IPS-18a (cell line): ENCODE data around the gene PSMA6.
"Not testable (repeated sequence)": the region's sequence is repeated elsewhere in the genome, so short reads cannot be mapped to it uniquely, and the experiment has no call there.

Source experiments
- H3K27ac ChIP-seq: one replicate; pipeline ENCODE4 v1.5.1; 2013; ENCODE audit warnings: low read length
- H3K27me3 ChIP-seq: one replicate; pipeline ENCODE4 v1.6.1; 2013; ENCODE audit warnings: mild to moderate bottlenecking, low read length; ENCODE audit not compliant: control insufficient read depth, insufficient read depth
- H3K36me3 ChIP-seq: one replicate; pipeline ENCODE4 v1.6.1; 2013; ENCODE audit warnings: low read depth, low read length; ENCODE audit not compliant: control insufficient read depth
- H3K4me1 ChIP-seq: one replicate; pipeline ENCODE4 v1.6.1; 2013; ENCODE audit warnings: low read depth, low read length; ENCODE audit not compliant: control insufficient read depth
- H3K4me3 ChIP-seq: one replicate; pipeline ENCODE4 v1.5.1; 2013; ENCODE audit warnings: low read length
- H3K9ac ChIP-seq: one replicate; pipeline ENCODE4 v1.6.1; 2013; ENCODE audit warnings: mild to moderate bottlenecking, low read length, moderate library complexity
- H3K9me3 ChIP-seq: one replicate; pipeline ENCODE4 v1.6.1; 2013; ENCODE audit warnings: low read depth, low read length; ENCODE audit not compliant: control insufficient read depth

The PSMA6 gene

DNA sequence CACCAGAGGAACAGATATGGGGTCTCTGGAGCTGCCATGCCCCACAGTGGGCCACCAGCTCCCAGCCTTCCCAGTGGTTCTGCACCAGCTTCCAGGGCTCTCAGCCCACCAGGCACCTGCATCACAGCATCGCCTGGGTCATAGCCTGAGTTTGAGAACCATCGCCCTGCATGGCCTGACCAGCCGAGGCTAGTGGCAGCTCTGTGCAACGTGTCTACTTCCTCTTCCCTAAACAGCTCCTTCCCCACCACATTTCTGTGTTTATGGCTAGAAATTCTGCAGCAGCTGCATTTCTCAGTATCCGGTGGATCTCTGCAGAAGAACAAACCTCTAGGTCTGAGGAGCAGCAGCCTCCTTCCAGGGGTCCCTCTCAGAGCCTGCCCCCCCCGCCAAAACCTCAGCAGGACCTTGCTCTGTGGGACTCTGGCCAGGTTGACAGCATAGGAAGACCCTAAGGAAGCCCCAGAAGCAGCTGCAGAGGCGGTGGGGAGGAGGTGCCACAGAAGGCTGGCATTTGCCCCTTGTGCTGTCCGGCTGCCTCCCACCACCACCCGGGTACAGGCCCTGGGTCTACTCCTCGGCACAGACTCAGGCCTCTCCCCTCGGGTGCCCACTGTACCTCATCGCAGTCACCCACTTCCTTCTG, 47.7 kb downstream of the PSMA6 start:
- no peaks in the 10 kb centered on the region for H3K9me3 ChIP-seq
- no peak overlapping the region for H3K9ac ChIP-seq
- H3K36me3 ChIP-seq: no peaks in the 10 kb centered on the region
- H3K4me1 ChIP-seq: peaks cover 16% of the 10 kb centered on the region
- H3K27ac ChIP-seq: no peak overlapping the region
- H3K4me3 ChIP-seq: no peak overlapping the region
- H3K27me3 ChIP-seq: no peaks in the 10 kb centered on the region

DNA sequence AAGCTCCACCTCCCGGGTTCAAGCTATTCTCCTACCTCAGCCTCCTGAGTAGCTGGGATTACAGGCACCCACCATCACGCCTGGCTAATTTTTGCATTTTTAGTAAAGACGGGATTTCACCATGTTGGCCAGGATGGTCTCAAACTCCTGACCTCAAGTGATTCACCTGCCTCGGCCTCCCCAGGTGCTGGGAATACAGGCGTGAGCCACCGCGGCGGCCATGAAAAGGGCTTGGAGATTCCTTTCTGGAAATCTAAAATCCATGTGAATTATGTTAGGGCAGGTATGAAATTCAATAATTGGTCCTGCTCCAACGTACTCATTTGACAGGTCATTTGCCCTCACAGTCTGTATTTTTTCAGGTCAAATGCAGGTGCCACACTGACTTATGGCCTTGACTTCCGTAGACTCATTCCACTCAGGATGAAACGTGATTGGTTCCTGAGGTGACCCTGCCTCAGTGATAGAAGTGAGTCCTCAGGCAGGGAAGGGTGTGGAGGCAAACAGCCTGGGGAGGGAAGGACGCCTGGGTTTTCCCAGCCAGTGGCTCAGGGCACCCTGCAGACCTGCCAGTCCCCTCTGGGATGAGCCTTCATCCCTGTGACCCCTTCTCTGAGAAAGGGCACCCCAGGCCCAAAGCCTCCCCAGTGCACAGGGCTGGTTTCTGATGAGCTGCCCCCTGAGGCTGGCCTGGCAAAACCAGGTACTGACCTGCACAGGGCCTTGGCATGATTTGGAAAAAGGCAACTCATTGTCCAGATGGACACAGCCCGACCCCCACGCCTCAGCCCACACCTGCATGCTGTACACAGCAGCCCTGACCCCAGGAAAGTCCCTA, 48.7 kb downstream of the PSMA6 start:
- Histone ChIP-seq H3K4me3 (no peak overlapping the region), H3K9ac (no peak overlapping the region), H3K27me3 (no peaks in the 10 kb centered on the region), H3K9me3 (no peaks in the 10 kb centered on the region), H3K36me3 (no peaks in the 10 kb centered on the region), H3K4me1 (peaks cover 16% of the 10 kb centered on the region), H3K27ac (no peak overlapping the region)

DNA sequence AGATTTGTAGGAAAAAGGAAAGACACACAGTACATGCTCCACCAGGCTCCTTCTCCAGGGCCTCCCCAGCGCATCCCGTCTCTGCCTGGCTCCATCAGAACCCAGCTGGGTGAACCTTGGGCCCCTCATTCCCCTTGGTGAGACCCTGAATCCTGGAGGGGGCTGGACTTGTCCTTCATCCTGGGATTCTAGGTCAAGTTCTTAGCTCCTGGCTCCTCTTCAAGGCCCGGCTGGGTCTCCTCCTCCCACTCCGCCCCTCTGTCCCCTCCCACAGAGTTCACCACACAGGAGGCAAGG, 49.2 kb downstream of the PSMA6 start:
- H3K4me1 ChIP-seq: peaks cover 10% of the 10 kb centered on the region
- no peaks in the 10 kb centered on the region for H3K9me3 ChIP-seq
- H3K27me3 ChIP-seq: no peaks in the 10 kb centered on the region
- H3K36me3 ChIP-seq: no peaks in the 10 kb centered on the region
- H3K27ac ChIP-seq: no peak overlapping the region
- no peak overlapping the region for H3K9ac ChIP-seq
- H3K4me3 ChIP-seq: no peak overlapping the region

DNA sequence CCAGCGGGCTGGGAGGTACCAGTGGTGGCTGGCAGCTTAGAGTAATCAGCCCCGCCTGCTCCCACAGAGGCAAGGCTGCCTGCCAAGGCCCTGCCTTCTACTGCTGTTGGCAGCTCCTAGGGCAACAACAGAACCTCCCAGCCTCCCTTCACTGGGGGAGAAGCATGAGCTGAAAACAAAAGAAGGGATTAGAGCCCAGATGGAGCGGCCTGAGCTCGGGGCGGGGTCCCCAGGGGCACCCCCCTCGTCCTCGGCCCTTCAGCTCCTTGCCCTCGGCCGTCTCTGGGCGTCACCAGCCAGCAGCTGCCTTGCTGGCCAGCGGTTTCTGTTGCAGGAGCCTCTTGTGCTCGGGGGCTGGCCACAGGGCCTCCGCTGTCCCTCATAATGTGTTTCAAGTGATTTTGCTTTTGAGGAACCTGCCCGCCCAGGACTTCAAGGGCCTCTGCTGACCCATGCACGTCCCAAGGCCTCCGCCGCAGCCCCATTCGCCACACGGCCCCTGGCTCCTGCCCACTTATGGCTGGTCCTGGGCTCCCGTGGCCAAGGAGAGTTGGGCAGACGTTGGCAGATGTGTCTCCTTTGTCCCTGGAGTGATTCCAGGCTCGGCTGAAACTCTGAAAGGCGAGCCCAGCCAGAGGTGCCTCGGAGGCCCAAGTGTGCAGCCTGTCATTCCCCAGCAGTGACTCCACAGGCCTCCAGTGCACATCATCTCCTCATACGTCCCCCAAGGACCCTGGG, 49.7 kb downstream of the PSMA6 start:
- Histone ChIP-seq H3K9me3 (no peaks in the 10 kb centered on the region), H3K27ac (no peak overlapping the region), H3K27me3 (no peaks in the 10 kb centered on the region), H3K9ac (no peak overlapping the region), H3K36me3 (no peaks in the 10 kb centered on the region), H3K4me3 (no peak overlapping the region), H3K4me1 (peaks cover 5% of the 10 kb centered on the region)

DNA sequence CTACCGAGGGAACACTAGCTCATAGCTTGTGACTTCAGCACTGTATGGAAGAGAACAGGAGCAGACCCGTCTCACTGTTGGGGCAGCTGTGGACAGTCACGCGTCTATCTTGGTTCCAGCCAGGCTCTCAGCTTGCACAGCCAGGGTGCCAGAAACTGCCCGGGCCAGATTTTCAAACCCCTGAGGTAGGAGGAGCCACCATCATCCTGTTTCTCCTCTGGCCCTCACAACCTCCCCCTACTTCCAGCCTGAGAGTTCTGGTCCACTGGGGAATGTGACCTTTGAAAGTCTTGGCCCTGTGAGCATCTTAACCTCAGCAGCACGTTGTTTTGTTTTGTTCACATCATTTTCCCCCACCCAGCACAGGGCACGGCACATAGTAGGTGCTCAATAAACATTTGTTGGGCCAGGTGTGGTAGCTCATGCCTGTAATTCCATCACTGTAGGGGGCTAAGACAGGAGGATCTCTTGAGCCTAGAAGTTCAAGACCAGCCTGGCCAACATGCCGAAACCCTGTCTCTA, 50.4 kb downstream of the PSMA6 start:
- H3K9me3 ChIP-seq: no peaks in the 10 kb centered on the region
- no peak overlapping the region for H3K4me3 ChIP-seq
- no peak overlapping the region for H3K9ac ChIP-seq
- peaks cover 9% of the 10 kb centered on the region for H3K4me1 ChIP-seq
- H3K36me3 ChIP-seq: no peaks in the 10 kb centered on the region
- H3K27me3 ChIP-seq: no peaks in the 10 kb centered on the region
- H3K27ac ChIP-seq: no peak overlapping the region

DNA sequence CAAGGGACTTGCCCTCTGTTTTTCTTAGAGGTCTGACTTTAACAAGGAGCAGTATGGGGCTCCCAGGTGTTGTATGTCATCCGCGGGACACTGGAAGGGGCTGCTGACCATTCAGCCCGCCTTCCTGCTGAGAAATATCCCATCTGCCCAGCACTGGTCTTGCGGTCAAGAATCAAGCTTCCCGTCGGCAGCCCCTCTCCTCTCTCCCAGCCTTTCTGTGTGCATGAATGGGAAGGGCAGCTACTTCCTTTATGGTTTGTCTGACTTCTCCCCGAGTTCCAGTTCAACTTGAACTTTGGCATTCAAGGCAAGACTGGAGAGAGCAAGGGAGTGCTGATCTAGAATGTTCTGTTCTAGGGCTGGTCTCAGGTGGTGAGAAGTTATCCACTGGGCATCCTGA, 51.5 kb downstream of the PSMA6 start:
- Histone ChIP-seq H3K27ac (no peak overlapping the region), H3K36me3 (no peaks in the 10 kb centered on the region), H3K4me3 (no peak overlapping the region), H3K9ac (no peak overlapping the region), H3K4me1 (peaks cover 14% of the 10 kb centered on the region), H3K27me3 (no peaks in the 10 kb centered on the region), H3K9me3 (no peaks in the 10 kb centered on the region)

DNA sequence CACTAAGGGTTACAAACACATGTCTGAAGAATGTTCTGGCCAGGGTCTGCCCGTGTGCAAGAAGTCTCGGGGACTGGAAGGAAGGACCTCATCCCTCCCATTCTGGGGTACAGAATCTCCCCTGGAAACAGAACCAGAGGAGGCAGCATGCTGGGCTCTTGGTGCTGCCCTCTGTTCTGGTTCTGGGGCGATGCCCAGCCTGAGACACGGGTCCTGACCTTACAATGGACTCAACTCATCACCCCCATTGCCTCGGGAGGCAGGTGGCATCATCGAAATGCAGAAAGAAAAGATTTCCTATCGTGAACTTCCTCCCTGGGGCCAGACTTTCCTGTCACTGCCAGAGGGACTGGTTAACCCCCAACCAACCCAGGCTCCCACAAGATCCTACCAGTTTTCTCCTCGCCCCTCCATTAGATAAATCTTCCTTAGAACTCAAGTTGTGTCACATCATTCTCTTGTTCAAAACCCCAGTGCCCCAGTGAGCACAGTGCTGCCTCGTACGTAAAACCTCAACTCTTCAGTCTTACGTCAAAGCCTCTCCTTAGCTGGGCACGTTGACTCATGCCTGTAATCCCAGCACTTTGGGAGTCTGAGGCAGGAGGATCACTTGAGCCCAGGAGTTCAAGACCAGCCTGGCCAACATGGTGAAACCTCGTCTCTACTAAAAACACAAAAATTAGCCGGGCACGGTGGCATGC, 52.1 kb downstream of the PSMA6 start:
- Histone ChIP-seq H3K9me3 (no peaks in the 10 kb centered on the region), H3K4me3 (no peak overlapping the region), H3K36me3 (no peaks in the 10 kb centered on the region), H3K4me1 (peaks cover 14% of the 10 kb centered on the region), H3K27ac (no peak overlapping the region), H3K9ac (no peak overlapping the region), H3K27me3 (no peaks in the 10 kb centered on the region)

DNA sequence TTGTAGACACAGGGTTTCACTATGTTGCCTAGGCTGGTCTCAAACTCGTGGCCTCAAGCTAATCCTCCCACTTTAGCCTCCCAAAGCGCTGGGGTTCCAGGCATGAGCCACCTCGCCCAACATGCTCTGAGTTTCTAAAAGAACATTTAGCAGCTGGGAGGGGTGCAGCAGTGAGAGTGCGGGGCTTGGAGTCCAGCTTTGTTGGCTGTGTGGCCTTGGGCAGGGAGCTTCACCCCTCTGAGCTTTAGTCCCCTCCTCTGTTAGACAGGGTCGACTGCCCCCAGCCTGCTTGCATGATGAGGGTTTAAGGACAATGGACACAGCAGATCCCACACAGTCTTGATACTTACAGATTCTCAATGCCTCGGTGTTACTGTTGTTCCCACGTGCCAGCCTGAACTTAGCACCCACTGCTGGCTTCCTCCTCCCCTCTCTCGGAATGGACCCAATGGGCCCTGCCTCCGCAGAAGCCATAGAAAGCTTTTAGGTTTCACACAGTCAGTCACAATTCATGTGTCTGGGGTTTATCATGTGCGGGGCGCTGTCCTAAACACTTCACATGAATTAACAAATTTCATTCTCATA, 54.6 kb downstream of the PSMA6 start:
- Histone ChIP-seq H3K9me3 (no peaks in the 10 kb centered on the region), H3K4me3 (no peak overlapping the region), H3K27ac (no peak overlapping the region), H3K9ac (no peak overlapping the region), H3K4me1 (peaks cover 17% of the 10 kb centered on the region), H3K27me3 (no peaks in the 10 kb centered on the region), H3K36me3 (no peaks in the 10 kb centered on the region)

DNA sequence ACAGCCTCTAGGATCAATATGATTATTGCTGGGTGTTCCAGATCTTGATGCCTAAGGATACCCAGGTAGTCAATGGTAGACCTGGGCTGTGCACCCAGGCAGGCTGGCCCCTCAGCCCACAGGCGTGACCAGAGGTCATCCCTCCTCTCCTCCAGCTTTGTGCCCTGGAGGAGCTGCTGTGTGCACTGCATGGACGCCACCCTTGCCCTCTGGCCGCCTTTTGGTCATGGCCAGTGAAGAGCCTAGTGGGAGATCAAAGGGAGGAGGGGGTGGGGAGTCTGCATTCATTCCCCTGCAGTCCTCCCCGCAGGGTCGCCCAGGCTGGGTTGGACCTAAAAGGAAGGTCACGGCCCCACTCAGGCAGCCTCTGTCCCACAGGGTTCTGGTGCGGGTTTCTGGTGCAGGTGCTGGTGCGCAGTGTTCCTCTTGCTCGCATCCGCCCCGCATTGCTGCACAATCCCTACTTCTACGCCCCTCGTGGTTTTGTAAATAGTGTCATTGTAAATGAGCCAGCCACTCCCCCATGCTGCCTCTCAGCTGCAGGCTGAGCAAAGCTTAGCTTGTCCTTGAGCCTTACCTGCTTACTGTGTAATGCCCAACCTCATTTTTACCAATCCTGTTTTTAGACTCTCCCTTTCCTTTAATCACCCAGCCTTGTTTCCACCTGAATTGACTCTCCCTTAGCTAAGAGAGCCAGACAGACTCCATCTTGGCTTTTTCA, 55.3 kb downstream of the PSMA6 start:
- H3K27ac ChIP-seq: no peak overlapping the region
- no peak overlapping the region for H3K9ac ChIP-seq
- H3K9me3 ChIP-seq: no peaks in the 10 kb centered on the region
- no peaks in the 10 kb centered on the region for H3K36me3 ChIP-seq
- no peaks in the 10 kb centered on the region for H3K27me3 ChIP-seq
- H3K4me3 ChIP-seq: no peak overlapping the region
- peaks cover 24% of the 10 kb centered on the region for H3K4me1 ChIP-seq

DNA sequence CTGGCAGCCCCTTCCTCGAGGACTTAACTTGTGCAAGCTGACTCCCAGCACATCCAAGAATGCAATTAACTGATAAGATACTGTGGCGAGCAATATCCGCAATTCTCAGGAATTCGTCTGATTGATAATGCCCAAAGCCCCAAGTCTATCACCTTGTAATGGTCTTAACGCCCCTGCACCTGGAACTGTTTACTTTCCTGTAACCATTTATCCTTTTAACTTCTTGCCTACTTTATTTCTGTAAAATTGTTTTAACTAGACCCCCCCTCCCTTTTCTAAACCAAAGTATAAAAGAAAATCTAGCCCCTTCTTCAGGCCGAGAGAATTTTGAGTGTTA, 55.8 kb downstream of the PSMA6 start:
- peaks cover 29% of the 10 kb centered on the region for H3K4me1 ChIP-seq

More for the DNA sequence above, 55.8 kb downstream of the PSMA6 start:
- H3K4me3 ChIP-seq, H3K27ac ChIP-seq, H3K36me3 ChIP-seq, H3K9ac ChIP-seq, H3K27me3 ChIP-seq, H3K9me3 ChIP-seq: not testable (repeated sequence)
